Suprapubic skin (tissue), 4 donors: ENCODE data around the gene SMARCA4. TPM values are rescaled to one million over a fixed set of nuclear protein-coding genes. Genes with fewer than 3 reads are reported as not detected.

Experiments
- DNase-seq, 2 donors: peaks; one replicate each; pipeline ENCODE4 v3.0.0-alpha.2; 2019; ENCODE audit warnings: low spot score in 2 of 2
- H3K27ac ChIP-seq: fragments of 200-600 bp; sonication (generic); one replicate; pipeline ENCODE4 v1.5.1; 2019
- H3K27me3 ChIP-seq: fragments of 200-600 bp; sonication (generic); one replicate; pipeline ENCODE4 v1.5.1; 2019
- H3K36me3 ChIP-seq: fragments of 200-600 bp; sonication (generic); one replicate; pipeline ENCODE4 v1.5.1; 2019
- H3K4me1 ChIP-seq: fragments of 200-600 bp; sonication (generic); one replicate; pipeline ENCODE4 v1.5.1; 2019
- H3K4me3 ChIP-seq: fragments of 200-600 bp; sonication (generic); one replicate; pipeline ENCODE4 v1.5.1; 2019; ENCODE audit warnings: mild to moderate bottlenecking
- H3K9me3 ChIP-seq: fragments of 200-600 bp; sonication (generic); one replicate; pipeline ENCODE4 v1.5.1; 2019
- EP300 ChIP-seq: sonication (generic); formaldehyde crosslinking; IDR thresholded peaks from one replicate; pipeline ENCODE4 v1.6.1; 2017; ENCODE audit warnings: antibody characterized with exemption
- POLR2A ChIP-seq, 2 donors: fragments of 450-650 bp; IDR thresholded peaks; one replicate each; pipeline ENCODE4 v1.6.1; 2017; ENCODE audit warnings: antibody characterized with exemption in 2 of 2, mild to moderate bottlenecking in 2 of 2, moderate library complexity in 2 of 2
- POLR2AphosphoS5 ChIP-seq, 3 donors: sonication (generic); formaldehyde crosslinking; IDR thresholded peaks; one replicate each; pipeline ENCODE4 v1.6.1; 2017; ENCODE audit warnings: antibody characterized with exemption in 3 of 3
- WGBS: methylation state at CpG from one replicate; pipeline ENCODE4 v1.1.5; 2018; 5-methylcytosine and 5-hydroxymethylcytosine counted together
- total RNA-seq, 4 donors: library from RNA; depleted of rRNA; stranded (reverse); fragments of >200 nt; gene quantifications; one replicate each; pipeline ENCODE4 v1.1.0, GENCODE V29; 2016
- TF ChIP-seq, protein P1 (sequence below), 2 donors: fragments of 200-600 bp in 1 of 2; fragments of 450-650 bp in 1 of 2; sonication (generic) in 1 of 2; IDR thresholded peaks; one replicate each; pipeline ENCODE4 v1.5.1; 2016 to 2019; ENCODE audit warnings: antibody characterized with exemption in 2 of 2, mild to moderate bottlenecking in 1 of 2, moderate library complexity in 1 of 2

Gene SMARCA4
- total RNA-seq, 4 donors from 2014 or later, result 85.2 to 142 (median 101) TPM

DNA sequence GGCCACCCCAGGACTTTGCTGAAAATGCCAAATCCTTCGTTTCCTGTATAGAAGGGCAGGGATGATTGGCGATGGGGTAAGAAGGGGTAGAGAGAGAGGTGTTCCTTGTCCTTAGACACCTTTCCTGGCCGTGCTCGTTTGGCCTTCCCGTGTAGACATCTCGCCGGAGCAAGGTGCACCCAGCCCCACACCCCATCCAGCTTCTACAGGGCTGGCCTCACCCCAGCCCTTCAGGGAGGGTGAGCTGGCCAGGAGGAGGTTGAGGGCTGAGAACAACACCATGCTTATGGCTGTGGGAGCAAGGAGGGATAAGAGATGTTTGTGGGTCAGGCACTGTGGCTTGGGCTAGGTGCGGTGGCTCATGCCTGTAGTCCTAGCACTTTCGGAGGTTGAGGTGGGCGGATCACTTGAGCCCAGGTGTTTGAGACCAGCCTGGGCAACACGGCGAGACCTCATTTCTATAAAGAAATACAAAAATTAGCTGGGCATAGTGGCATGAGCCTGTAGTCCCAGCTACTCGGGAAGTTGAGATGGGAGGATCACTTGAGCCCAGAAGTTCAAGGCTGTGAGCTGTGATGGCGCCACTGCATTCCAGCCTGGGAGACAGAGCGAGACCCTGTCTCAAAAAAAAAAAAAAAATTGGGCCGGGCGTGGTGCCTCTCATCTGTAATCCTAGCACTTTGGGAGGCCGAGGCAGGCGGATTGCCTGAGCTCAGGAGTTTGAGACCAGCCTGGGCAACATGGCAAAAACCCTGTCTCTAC is 15.5 kb downstream of the SMARCA4 start:
- H3K36me3 ChIP-seq, result no peaks in the 10 kb centered on the region
- H3K27me3 ChIP-seq, result no peaks in the 10 kb centered on the region
- peak overlapping the region; percentile 56 for H3K27ac ChIP-seq
- WGBS, result 76% methylated on average over 19 of the region's 19 CpGs
- peaks cover 27% of the 10 kb centered on the region for H3K4me1 ChIP-seq
- DNase-seq, result no peak
- no peak overlapping the region for H3K4me3 ChIP-seq
- TF ChIP-seq POLR2AphosphoS5 (IDR thresholded peaks at IDR 0.05) (no peak), EP300 (no peak), POLR2A (IDR thresholded peaks at IDR 0.05) (no peak)
- TF ChIP-seq, protein P1, sequence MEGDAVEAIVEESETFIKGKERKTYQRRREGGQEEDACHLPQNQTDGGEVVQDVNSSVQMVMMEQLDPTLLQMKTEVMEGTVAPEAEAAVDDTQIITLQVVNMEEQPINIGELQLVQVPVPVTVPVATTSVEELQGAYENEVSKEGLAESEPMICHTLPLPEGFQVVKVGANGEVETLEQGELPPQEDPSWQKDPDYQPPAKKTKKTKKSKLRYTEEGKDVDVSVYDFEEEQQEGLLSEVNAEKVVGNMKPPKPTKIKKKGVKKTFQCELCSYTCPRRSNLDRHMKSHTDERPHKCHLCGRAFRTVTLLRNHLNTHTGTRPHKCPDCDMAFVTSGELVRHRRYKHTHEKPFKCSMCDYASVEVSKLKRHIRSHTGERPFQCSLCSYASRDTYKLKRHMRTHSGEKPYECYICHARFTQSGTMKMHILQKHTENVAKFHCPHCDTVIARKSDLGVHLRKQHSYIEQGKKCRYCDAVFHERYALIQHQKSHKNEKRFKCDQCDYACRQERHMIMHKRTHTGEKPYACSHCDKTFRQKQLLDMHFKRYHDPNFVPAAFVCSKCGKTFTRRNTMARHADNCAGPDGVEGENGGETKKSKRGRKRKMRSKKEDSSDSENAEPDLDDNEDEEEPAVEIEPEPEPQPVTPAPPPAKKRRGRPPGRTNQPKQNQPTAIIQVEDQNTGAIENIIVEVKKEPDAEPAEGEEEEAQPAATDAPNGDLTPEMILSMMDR (IDR thresholded peaks at IDR 0.05), result no peak
- H3K9me3 ChIP-seq, result no peaks in the 10 kb centered on the region

DNA sequence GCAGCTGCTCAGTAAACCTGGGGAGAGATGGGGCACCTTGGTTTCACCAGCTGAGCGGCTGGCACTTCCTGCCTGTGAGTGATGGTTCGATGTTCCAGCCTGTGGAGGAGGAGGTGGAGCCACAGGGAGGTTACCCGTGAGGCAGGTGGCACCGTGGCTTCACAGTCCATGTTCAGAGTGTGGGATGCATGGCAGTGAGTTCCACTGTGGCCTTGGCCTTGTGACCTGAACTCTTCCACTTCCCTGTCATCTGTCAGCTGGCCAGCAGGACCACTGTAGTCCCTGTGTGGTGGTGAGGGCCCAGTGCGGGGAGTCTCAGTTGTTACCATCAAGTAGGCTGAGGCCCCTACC is 16.9 kb downstream of the SMARCA4 start:
- TF ChIP-seq, protein P1 (IDR thresholded peaks at IDR 0.05), result no peak
- no peak for TF ChIP-seq POLR2A (IDR thresholded peaks at IDR 0.05)
- TF ChIP-seq POLR2AphosphoS5 (IDR thresholded peaks at IDR 0.05), result no peak
- TF ChIP-seq EP300, result no peak
- Histone ChIP-seq H3K27ac (no peak overlapping the region), H3K4me3 (no peak overlapping the region), H3K27me3 (no peaks in the 10 kb centered on the region), H3K9me3 (no peaks in the 10 kb centered on the region), H3K4me1 (peaks cover 27% of the 10 kb centered on the region), H3K36me3 (no peaks in the 10 kb centered on the region)
- 100% methylated on average over 1 of the region's 5 CpGs for WGBS
- DNase-seq, result no peak

DNA sequence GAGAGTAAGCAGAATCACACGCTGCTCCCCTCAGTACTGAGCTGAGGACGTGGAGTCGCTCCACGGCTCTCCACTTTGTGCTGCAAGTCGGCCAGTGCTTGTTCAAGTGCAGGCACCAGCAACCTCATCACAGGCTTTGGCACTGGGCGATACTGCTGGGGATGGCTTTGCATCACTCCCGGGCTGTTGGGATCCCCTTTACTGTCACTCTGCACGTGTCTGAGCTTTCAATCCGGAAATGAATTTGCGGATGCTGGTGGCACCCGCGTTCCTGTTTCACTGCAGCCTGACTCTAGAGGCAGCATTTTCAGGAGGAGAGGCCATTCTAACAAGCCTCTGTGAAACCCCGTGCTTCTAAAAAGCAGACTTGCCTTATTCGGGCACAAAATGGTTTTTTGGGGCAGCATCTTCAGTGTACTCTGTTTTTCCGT is 19.1 kb downstream of the SMARCA4 start:
- Histone ChIP-seq H3K27me3 (no peaks in the 10 kb centered on the region), H3K4me1 (peaks cover 27% of the 10 kb centered on the region), H3K36me3 (peaks cover 11% of the 10 kb centered on the region), H3K9me3 (no peaks in the 10 kb centered on the region), H3K27ac (no peak overlapping the region), H3K4me3 (no peak overlapping the region)
- DNase-seq, result no peak
- 69% methylated on average over 15 of the region's 15 CpGs for WGBS
- TF ChIP-seq EP300, result no peak
- TF ChIP-seq POLR2AphosphoS5 (IDR thresholded peaks at IDR 0.05), result no peak
- TF ChIP-seq POLR2A (IDR thresholded peaks at IDR 0.05), result no peak
- TF ChIP-seq, protein P1 (IDR thresholded peaks at IDR 0.05), result no peak

DNA sequence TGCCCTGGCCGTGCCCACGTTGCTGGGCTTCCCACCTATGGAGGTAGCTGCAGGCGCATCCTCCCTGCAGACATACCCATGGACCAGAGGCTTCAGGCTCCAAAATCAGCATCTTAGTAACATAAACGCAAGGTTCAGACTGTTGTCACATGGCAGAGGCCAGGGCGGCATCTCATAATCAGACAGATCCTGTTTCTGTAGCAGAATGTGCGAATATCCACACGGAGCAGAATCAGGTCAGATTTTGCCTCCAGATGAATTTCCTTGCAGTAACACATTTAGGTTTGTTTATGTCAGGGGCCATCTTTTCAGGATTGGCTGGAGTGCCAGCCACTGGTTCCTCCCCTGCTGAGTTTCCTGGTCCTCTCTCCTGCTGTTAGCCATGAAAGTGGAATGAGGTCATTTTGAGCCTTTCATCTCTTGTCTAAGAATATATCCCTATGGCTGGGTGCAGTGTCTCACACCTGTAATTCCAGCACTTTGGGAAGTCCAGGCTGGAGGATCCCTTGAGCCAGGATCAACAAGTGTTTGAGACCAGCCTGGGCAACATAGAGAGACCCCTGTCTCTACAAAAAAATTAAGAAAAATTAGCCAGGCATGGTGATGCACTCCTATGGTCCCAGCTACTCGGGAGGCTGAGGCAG is 20.5 kb downstream of the SMARCA4 start:
- no peak for DNase-seq
- 85% methylated on average over 8 of the region's 8 CpGs for WGBS
- no peaks in the 10 kb centered on the region for H3K9me3 ChIP-seq
- no peak for TF ChIP-seq POLR2A (IDR thresholded peaks at IDR 0.05)
- TF ChIP-seq POLR2AphosphoS5 (IDR thresholded peaks at IDR 0.05), result no peak
- TF ChIP-seq EP300, result no peak
- TF ChIP-seq, protein P1 (IDR thresholded peaks at IDR 0.05), result no peak
- peaks cover 13% of the 10 kb centered on the region for H3K4me1 ChIP-seq
- no peak overlapping the region for H3K27ac ChIP-seq
- no peaks in the 10 kb centered on the region for H3K27me3 ChIP-seq
- H3K36me3 ChIP-seq, result peaks cover 25% of the 10 kb centered on the region
- H3K4me3 ChIP-seq, result no peak overlapping the region

DNA sequence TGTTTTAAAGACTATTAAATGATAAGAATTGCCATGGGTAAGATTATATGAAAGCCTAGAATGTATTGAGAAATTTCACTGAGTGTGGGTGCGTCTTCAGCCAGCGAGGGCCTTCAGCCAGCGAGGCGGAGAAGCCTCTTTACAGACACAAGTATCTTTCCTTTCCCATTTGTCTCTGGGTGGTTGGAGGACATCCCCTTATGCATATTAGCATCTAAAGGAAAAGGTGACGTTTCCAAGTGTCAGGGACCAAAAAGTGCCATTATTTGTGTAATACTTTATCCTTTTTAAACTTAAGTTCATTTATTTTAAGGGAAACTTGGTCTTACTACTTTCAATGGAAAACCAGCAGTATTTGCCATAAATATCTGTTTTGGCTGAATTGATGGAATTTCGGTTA is 22.2 kb downstream of the SMARCA4 start:
- Histone ChIP-seq H3K36me3 (peaks cover 42% of the 10 kb centered on the region), H3K27me3 (no peaks in the 10 kb centered on the region), H3K27ac (no peak overlapping the region), H3K4me3 (no peak overlapping the region), H3K9me3 (no peaks in the 10 kb centered on the region), H3K4me1 (no peaks in the 10 kb centered on the region)
- TF ChIP-seq, protein P1 (IDR thresholded peaks at IDR 0.05), result no peak
- TF ChIP-seq POLR2A (IDR thresholded peaks at IDR 0.05), result no peak
- no peak for DNase-seq
- WGBS, result 87% methylated on average over 6 of the region's 6 CpGs
